ENCODE measurements around the gene DDX51.

- TF ChIP-seq EZH2phosphoT487 (IDR thresholded peaks at IDR 0.05; ENCODE audit: insufficient read depth, low read depth) (no peak), EZH2 (IDR thresholded peaks at IDR 0.05; ENCODE audit: insufficient read depth, poor library complexity, severe bottlenecking) (no peak)
Observed at GRCh38 chr12:132159555-132160003, 15.5 kb upstream of the DDX51 start.
